Endothelial cell of umbilical vein (primary cell): ENCODE results near the gene AKAP6. TPM values are rescaled to one million over a fixed set of nuclear protein-coding genes. Genes with fewer than 3 reads are reported as not detected.

Experiments used
- BruUV-seq: library from RNA; stranded (reverse); fragments of 400-500 nt; replicated peaks from 2 replicates; lab custom pipeline; 2021; lab: Mats Ljungman, UMichigan
- CTCF ChIA-PET: fragments of 300-600, 350-600 bp; sonication (Branson Sonifier 250); formaldehyde crosslinking; loops from one replicate; lab custom pipeline; 2021; ENCODE audit warnings: antibody characterized with exemption, inconsistent platforms; lab: Charles Lee
- POLR2A ChIA-PET: fragments of 300-600, 350-600 bp; sonication (Branson Sonifier 250); formaldehyde crosslinking; loops from one replicate; lab custom pipeline; 2021; ENCODE audit warnings: antibody characterized with exemption, inconsistent platforms; lab: Charles Lee
- DNase-seq: peaks from one replicate; pipeline ENCODE4 v3.0.0-alpha.2; 2011; ENCODE audit warnings: low read depth, low spot score
- FAIRE-seq: peaks from 2 replicates; lab custom pipeline; 2011; peaks lifted over from hg19 to GRCh38; lab: Jason Lieb, UNC
- H2AFZ ChIP-seq: 2 replicates; pipeline ENCODE4 v1.6.0; 2012; ENCODE audit warnings: low read depth, low read length, control low read depth, inconsistent platforms
- H3K27ac ChIP-seq: 2 replicates; pipeline ENCODE4 v1.5.1; 2011; ENCODE audit warnings: low read depth, mild to moderate bottlenecking, control low read depth, low read length, moderate library complexity; ENCODE audit not compliant: insufficient read depth
- H3K27me3 ChIP-seq, 2 experiments: 2 replicates each; pipeline versions ENCODE4 v1.6.0 to v1.6.1; 2011; ENCODE audit warnings: low read length in 2 of 2, mixed read lengths in 1 of 2; ENCODE audit not compliant: control insufficient read depth in 2 of 2, insufficient read depth in 2 of 2
- H3K36me3 ChIP-seq, 2 experiments: 2 replicates in 1 of 2; 3 replicates in 1 of 2; pipeline ENCODE4 v1.5.1; 2011; ENCODE audit warnings: low read length in 2 of 2, mild to moderate bottlenecking in 1 of 2, moderate library complexity in 1 of 2; ENCODE audit not compliant: control insufficient read depth in 2 of 2, insufficient read depth in 2 of 2; ENCODE audit errors: extremely low read depth in 1 of 2
- H3K4me1 ChIP-seq: 3 replicates; pipeline ENCODE4 v1.5.1; 2011; ENCODE audit warnings: mild to moderate bottlenecking, low read length; ENCODE audit not compliant: control insufficient read depth, insufficient read depth; ENCODE audit errors: extremely low read depth
- H3K4me2 ChIP-seq: 2 replicates; pipeline ENCODE4 v1.6.1; 2011; ENCODE audit warnings: low read length, control low read depth, mixed read lengths; ENCODE audit not compliant: insufficient read depth
- H3K4me3 ChIP-seq, 3 experiments: fragments of 200-600 bp in 1 of 3; sonication (generic), shearing (Covaris generic) in 1 of 3; replicated peaks in 1 of 3; 2 replicates each; pipeline ENCODE4 v1.5.1; 2011 to 2016; ENCODE audit warnings: control low read depth in 3 of 3, low read length in 3 of 3, mild to moderate bottlenecking in 2 of 3, inconsistent platforms in 1 of 3, low read depth in 1 of 3, moderate library complexity in 1 of 3; ENCODE audit not compliant: insufficient read depth in 1 of 3
- H3K79me2 ChIP-seq: 2 replicates; pipeline ENCODE4 v1.6.0; 2012; ENCODE audit warnings: low read length, inconsistent platforms; ENCODE audit not compliant: control insufficient read depth, insufficient read depth
- H3K9ac ChIP-seq: replicated peaks from 2 replicates; pipeline ENCODE3; 2011; ENCODE audit warnings: low read length, control low read depth; ENCODE audit not compliant: insufficient read depth; ENCODE audit errors: extremely low read depth
- H3K9me1 ChIP-seq: replicated peaks from 3 replicates; pipeline ENCODE4 v1.6.0; 2011; ENCODE audit warnings: mild to moderate bottlenecking, low read length; ENCODE audit not compliant: control insufficient read depth, insufficient read depth; ENCODE audit errors: extremely low read depth
- H3K9me3 ChIP-seq: replicated peaks from 2 replicates; pipeline ENCODE4 v1.5.1; 2012; ENCODE audit warnings: low read length, inconsistent platforms; ENCODE audit not compliant: control insufficient read depth, insufficient read depth
- H4K20me1 ChIP-seq: replicated peaks from 2 replicates; pipeline ENCODE3; 2011; ENCODE audit warnings: mild to moderate bottlenecking, low read length; ENCODE audit not compliant: control insufficient read depth, insufficient read depth; ENCODE audit errors: extremely low read depth
- EZH2 ChIP-seq: IDR thresholded peaks from 2 replicates; pipeline ENCODE4 v1.6.1; 2012; ENCODE audit warnings: borderline replicate concordance, low read depth, mild to moderate bottlenecking, moderate library complexity, low read length, inconsistent platforms; ENCODE audit not compliant: severe bottlenecking
- FOS ChIP-seq: IDR thresholded peaks from 2 replicates; pipeline ENCODE4 v1.6.1; 2011; ENCODE audit warnings: mild to moderate bottlenecking, low read length, moderate library complexity, borderline replicate concordance; ENCODE audit not compliant: insufficient read depth
- GATA2 ChIP-seq: IDR thresholded peaks from 2 replicates; pipeline ENCODE4 v1.7.0; 2011; ENCODE audit warnings: low read depth, mild to moderate bottlenecking, moderate library complexity, mixed read lengths, low read length; ENCODE audit not compliant: insufficient read length, insufficient read depth
- MYC ChIP-seq: IDR thresholded peaks from one replicate; pipeline ENCODE4 v1.6.1; 2011; ENCODE audit warnings: mild to moderate bottlenecking, low read depth, low read length
- dilution Hi-C: fragments of 300-500 bp; cut with MboI; formaldehyde crosslinking; loops from one replicate; pipeline ENCODE4 v1.15.0; 2019; ENCODE audit warnings: low sequenced_read_pairs; ENCODE audit not compliant: extremely low pct_ligation_motif_present
- intact Hi-C: fragments of 100-400 bp; cut with micrococcal nuclease; formaldehyde crosslinking; loops from one replicate; pipeline ENCODE4 v1.10.0; 2022
- polyA plus RNA-seq, 4 experiments: library from polyadenylated mRNA; depleted of rRNA in 3 of 4; stranded (reverse) in 3 of 4; unstranded in 1 of 4; fragments of >200 nt; gene quantifications; 2 replicates each; pipeline versions ENCODE4 v1.2.1 to v1.2.3, GENCODE V29; 2011 to 2012; ENCODE audit warnings: missing spikeins in 1 of 4
- total RNA-seq: library from RNA; stranded (reverse); gene quantifications from 2 replicates; pipeline ENCODE4 v1.2.3, GENCODE V29; 2021
- TF ChIP-seq, protein P1 (sequence below), 2 donors: IDR thresholded peaks; 1 replicate in 1 of 2; 2 replicates in 1 of 2; pipeline ENCODE4 v1.5.1; 2011; ENCODE audit warnings: low read length in 2 of 2, mild to moderate bottlenecking in 2 of 2, moderate library complexity in 2 of 2, control low read depth in 1 of 2, inconsistent platforms in 1 of 2, low read depth in 1 of 2; ENCODE audit not compliant: insufficient read depth in 1 of 2; ENCODE audit errors: extremely low read depth in 1 of 2

Gene AKAP6
- total and polyA plus RNA-seq, 2 donors (not counting 3 experiments of a cell fraction or from before 2014, with no cell fraction given) = 0.03 to 0.49 TPM

DNA sequence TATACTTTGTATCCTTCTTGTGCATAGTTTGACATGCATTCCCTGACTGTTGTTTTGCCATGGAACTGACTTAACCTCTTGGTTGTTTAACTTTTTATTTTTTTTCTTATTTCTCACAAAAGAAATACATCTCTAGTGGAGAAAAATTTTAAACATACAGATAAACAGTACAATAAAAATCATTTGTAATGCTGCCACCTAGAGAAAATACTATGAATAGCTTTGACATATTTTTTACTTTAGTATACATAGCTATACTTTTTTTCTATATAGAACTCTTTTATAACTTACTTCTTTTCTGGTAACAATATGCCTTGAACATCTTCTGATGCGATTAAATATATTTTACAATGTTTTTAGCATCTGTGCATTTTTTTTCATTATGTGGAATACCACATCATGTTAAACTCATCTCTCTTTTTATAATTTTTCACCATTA lies 184.5 kb downstream of the AKAP6 start:
- Histone ChIP-seq H3K9me3 (no peaks in the 10 kb centered on the region), H3K27me3 (no peaks in the 10 kb centered on the region), H3K9me1 (no peaks in the 10 kb centered on the region), H3K79me2 (no peaks in the 10 kb centered on the region), H3K4me3 (no peak overlapping the region), H3K9ac (no peak overlapping the region), H2AFZ (no peak overlapping the region), H3K27ac (no peak overlapping the region), H3K36me3 (no peaks in the 10 kb centered on the region), H3K4me2 (no peak overlapping the region), H3K4me1 (peaks cover 25% of the 10 kb centered on the region), H4K20me1 (no peaks in the 10 kb centered on the region)
- TF ChIP-seq FOS = no peak
- TF ChIP-seq GATA2 = no peak
- TF ChIP-seq MYC = no peak
- no peak for TF ChIP-seq EZH2
- TF ChIP-seq, protein P1, sequence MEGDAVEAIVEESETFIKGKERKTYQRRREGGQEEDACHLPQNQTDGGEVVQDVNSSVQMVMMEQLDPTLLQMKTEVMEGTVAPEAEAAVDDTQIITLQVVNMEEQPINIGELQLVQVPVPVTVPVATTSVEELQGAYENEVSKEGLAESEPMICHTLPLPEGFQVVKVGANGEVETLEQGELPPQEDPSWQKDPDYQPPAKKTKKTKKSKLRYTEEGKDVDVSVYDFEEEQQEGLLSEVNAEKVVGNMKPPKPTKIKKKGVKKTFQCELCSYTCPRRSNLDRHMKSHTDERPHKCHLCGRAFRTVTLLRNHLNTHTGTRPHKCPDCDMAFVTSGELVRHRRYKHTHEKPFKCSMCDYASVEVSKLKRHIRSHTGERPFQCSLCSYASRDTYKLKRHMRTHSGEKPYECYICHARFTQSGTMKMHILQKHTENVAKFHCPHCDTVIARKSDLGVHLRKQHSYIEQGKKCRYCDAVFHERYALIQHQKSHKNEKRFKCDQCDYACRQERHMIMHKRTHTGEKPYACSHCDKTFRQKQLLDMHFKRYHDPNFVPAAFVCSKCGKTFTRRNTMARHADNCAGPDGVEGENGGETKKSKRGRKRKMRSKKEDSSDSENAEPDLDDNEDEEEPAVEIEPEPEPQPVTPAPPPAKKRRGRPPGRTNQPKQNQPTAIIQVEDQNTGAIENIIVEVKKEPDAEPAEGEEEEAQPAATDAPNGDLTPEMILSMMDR (IDR thresholded peaks at IDR 0.05; ENCODE audit: extremely low read depth in 1 of 2, insufficient read depth in 1 of 2, low read depth in 1 of 2, low read length in 2 of 2) = no peak
- intact Hi-C loops (loop anchor here (2.0 to 5.0 kb wide), 3 partner anchors 47 to 436 kb away; partner anchors contain the start of gene ARHGAP5), dilution Hi-C loops (no loop called here)
- FAIRE-seq (no peak), DNase-seq (peak; percentile 60)
- ChIA-PET CTCF (interaction anchor here (0.6 to 4.9 kb wide), 41 partner anchors 11 to 1018 kb away, joined by 3 to 66 read pairs (median 4); partner anchors contain the start of gene ARHGAP5), POLR2A (no interaction called here)
- BruUV-seq = no TSS peak
